ENCODE results near the gene IYD. TPM values are rescaled to one million over a fixed set of nuclear protein-coding genes. Genes with fewer than 3 reads are reported as not detected.

IYD gene
- total RNA-seq, 2 experiments from 2014 or later, result not detected

DNA sequence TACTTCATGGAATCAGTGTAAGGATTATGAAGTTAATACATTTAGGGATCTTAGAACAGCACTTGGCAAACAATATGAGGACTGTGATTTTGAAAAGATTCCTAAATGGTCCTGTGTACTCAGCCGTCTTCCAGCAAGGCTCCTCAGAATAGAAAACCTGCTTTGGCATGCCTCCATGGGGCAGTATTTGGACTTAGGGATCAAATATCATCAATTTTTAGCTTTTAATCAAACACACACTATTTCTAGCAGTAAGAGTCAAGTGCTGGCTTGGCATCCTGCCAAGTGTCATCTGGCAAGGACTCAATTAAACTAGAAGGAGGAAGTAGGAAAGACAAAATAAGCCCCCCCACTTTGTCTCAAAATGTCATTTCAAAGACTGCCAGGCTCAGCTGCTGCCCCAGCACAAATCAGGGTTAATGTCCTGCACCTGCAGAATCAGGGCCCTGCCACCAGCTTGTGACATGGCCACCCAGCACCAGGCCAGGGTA, 40.8 kb downstream of the IYD start:
- Mint-ChIP-seq H3K4me1 (ENCODE audit: low read depth) (no peaks in the 10 kb centered on the region), H3K36me3 (ENCODE audit: low read depth) (no peaks in the 10 kb centered on the region), H3K27me3 (ENCODE audit: low read depth) (peaks cover 36% of the 10 kb centered on the region), H3K9me3 (ENCODE audit: insufficient read depth) (no peaks in the 10 kb centered on the region), H3K27ac (no peak overlapping the region), H3K4me3 (no peak overlapping the region)
- ChIA-PET CTCF (interaction anchor here (1.3 to 3.4 kb wide), 3 partner anchors 8 to 408 kb away, joined by 6 to 10 read pairs (median 9); no protein-coding TSS in a partner anchor), POLR2A (no interaction called here)
- DNase-seq, result no peak
- ATAC-seq, result no peak

DNA sequence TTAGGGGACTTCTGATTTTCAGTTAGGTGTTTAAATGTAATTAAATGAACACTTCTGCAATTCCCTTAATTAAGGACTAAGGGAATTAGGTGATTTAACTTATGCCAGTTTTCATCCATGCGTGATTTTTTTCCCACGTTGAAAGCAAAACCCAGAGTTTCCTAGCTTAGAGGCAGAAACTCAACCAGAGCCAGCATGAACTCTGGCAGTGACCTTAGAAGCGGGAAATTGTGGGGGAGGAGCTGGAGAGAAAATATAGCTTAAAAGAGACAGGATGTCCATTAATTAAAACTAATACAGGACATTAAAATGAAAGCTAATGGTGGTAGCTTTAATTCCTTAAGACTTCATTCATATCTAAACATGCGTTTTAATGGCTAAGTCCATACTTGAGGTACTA, 41.6 kb downstream of the IYD start:
- H3K27ac Mint-ChIP-seq, result no peak overlapping the region
- CTCF ChIA-PET, result interaction anchor here (0.7 to 3.4 kb wide), 4 partner anchors 8 to 407 kb away, joined by 3 to 10 read pairs (median 8); no protein-coding TSS in a partner anchor
- H3K9me3 Mint-ChIP-seq (ENCODE audit: insufficient read depth), result no peaks in the 10 kb centered on the region
- no peak for DNase-seq
- ATAC-seq, result no peak
- no peaks in the 10 kb centered on the region for H3K36me3 Mint-ChIP-seq (ENCODE audit: low read depth)
- POLR2A ChIA-PET, result no interaction called here
- H3K4me1 Mint-ChIP-seq (ENCODE audit: low read depth), result no peaks in the 10 kb centered on the region
- H3K4me3 Mint-ChIP-seq, result no peak overlapping the region
- H3K27me3 Mint-ChIP-seq (ENCODE audit: low read depth), result peaks cover 41% of the 10 kb centered on the region

DNA sequence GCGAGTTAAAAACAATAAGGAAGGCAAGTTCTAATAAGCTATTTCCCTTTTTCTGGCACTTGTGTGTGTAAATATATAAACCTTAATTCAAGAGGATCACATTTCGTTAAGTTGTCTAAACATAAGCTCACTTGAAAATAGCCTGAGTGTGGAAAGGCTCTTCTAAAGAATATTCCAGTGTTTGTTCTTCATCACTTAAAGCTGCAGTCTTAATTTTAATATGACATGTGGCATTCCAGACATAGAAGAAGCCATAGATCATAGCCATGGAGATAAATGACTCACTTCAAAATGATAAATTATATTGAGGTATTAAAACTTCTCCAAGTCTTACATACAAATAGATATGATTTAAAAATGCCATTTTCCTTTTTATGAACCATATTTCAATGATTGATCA, 42.1 kb downstream of the IYD start:
- ChIA-PET POLR2A (no interaction called here), CTCF (interaction anchor here (0.7 to 3.4 kb wide), 4 partner anchors 15 to 407 kb away, joined by 3 to 10 read pairs (median 4); no protein-coding TSS in a partner anchor)
- no peaks in the 10 kb centered on the region for H3K9me3 Mint-ChIP-seq (ENCODE audit: insufficient read depth)
- peaks cover 45% of the 10 kb centered on the region for H3K27me3 Mint-ChIP-seq (ENCODE audit: low read depth)
- ATAC-seq, result no peak
- no peak for DNase-seq
- no peak overlapping the region for H3K4me3 Mint-ChIP-seq
- no peaks in the 10 kb centered on the region for H3K36me3 Mint-ChIP-seq (ENCODE audit: low read depth)
- H3K27ac Mint-ChIP-seq, result no peak overlapping the region
- H3K4me1 Mint-ChIP-seq (ENCODE audit: low read depth), result no peaks in the 10 kb centered on the region

DNA sequence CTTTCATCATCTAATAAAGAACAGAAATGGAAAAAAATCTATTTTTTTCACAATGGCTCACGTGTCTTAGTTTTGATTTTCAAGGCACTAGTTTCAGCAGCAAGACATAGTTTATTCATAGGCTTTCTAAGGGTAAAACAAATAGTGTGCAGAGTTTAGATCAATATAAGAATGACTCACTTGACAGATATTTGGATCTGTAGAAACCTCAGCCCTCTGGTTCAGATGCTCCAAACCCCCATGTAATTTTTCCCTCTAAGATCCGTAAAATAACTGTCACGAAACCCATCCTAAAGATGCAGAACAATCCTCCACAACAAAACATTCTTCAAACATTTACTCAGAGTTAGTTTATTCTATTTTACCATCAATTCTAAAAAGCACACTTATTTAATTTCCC, 43.4 kb downstream of the IYD start:
- H3K4me3 Mint-ChIP-seq, result no peak overlapping the region
- H3K36me3 Mint-ChIP-seq (ENCODE audit: low read depth), result no peaks in the 10 kb centered on the region
- no peak overlapping the region for H3K27ac Mint-ChIP-seq
- H3K4me1 Mint-ChIP-seq (ENCODE audit: low read depth), result peaks cover under 1% of the 10 kb centered on the region
- ATAC-seq (no peak), DNase-seq (no peak)
- ChIA-PET CTCF (no interaction called here), POLR2A (no interaction called here)
- peaks cover 44% of the 10 kb centered on the region for H3K27me3 Mint-ChIP-seq (ENCODE audit: low read depth)
- H3K9me3 Mint-ChIP-seq (ENCODE audit: insufficient read depth), result no peaks in the 10 kb centered on the region

DNA sequence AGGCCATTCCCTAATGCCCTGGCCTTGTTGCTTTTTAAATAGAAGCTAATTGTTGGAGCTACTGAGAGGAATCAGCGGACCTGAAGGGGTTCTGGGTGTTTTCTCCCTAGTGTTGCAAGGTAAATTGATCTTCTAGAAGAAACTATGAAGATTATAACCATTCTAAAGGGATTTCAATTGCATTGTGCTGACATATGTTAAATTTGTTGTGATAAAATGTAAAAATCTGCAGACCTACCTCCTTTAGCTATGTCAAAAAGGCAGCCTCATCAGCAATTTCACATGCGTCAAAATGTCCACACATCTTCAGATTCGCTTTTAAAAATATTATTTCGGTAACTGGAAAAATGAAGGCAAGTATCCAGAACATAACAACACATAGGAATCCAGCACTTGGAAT, 44.4 kb downstream of the IYD start:
- POLR2A ChIA-PET, result no interaction called here

DNA sequence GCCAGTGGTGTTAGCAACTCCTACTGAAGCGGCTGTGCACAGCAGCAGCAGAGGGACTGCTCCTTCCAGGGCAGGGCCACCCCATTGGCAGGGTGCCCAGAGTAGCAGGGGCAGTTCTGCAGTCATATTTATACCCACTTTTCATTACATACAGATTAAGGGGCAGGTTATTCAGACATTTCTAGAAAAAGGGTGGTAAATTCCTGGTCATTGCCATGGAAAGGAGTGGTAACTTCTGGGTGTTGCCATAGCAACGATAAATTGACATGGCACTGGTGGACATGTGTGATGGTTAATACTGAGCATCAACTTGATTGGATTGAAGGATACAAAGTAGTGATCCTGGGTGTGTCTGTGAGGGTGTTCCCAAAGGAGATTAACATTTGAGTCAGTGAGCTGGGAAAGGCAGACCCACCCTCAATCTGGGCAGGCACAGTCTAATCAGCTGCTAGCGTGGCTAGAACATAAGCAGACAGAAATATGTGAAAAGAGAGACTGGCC, 45.0 kb downstream of the IYD start:
- Mint-ChIP-seq H3K4me1 (ENCODE audit: low read depth) (peaks cover 17% of the 10 kb centered on the region), H3K9me3 (ENCODE audit: insufficient read depth) (no peaks in the 10 kb centered on the region), H3K4me3 (no peak overlapping the region), H3K36me3 (ENCODE audit: low read depth) (no peaks in the 10 kb centered on the region), H3K27ac (no peak overlapping the region), H3K27me3 (ENCODE audit: low read depth) (peaks cover 46% of the 10 kb centered on the region)
- POLR2A ChIA-PET, result no interaction called here
- CTCF ChIA-PET, result no interaction called here
- DNase-seq, result no peak
- no peak for ATAC-seq

More for the DNA sequence above, 44.4 kb downstream of the IYD start:
- CTCF ChIA-PET, result no interaction called here
- Mint-ChIP-seq H3K4me3 (no peak overlapping the region), H3K27me3 (ENCODE audit: low read depth) (peaks cover 46% of the 10 kb centered on the region), H3K9me3 (ENCODE audit: insufficient read depth) (no peaks in the 10 kb centered on the region), H3K27ac (no peak overlapping the region), H3K4me1 (ENCODE audit: low read depth) (peaks cover 10% of the 10 kb centered on the region), H3K36me3 (ENCODE audit: low read depth) (no peaks in the 10 kb centered on the region)
- ATAC-seq (no peak), DNase-seq (no peak)

DNA sequence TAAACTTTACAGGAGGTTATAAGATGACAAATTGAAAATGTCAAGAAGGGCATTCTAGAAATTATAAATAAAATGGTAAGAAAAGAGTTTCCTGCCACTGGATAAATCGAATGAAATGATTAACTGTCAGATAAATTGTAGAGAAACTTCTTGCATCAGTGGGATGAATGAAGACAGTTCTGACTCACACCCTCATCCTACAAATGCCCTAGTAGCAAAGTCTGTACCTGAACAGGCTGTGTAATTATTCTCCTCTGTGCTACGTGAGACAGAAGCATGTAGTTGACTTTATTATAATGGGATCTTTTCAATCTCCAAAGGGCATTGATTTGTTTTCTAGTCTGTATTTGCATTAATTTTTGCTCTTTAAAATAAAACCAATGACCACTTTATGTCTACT, 47.3 kb downstream of the IYD start:
- Mint-ChIP-seq H3K9me3 (ENCODE audit: insufficient read depth) (peaks cover 4% of the 10 kb centered on the region), H3K36me3 (ENCODE audit: low read depth) (no peaks in the 10 kb centered on the region), H3K27me3 (ENCODE audit: low read depth) (peaks cover 42% of the 10 kb centered on the region), H3K27ac (no peak overlapping the region), H3K4me1 (ENCODE audit: low read depth) (peaks cover 23% of the 10 kb centered on the region), H3K4me3 (no peak overlapping the region)
- DNase-seq (no peak), ATAC-seq (no peak)
- CTCF ChIA-PET, result interaction anchor here (1.2 to 4.8 kb wide), 3 partner anchors 20 to 399 kb away, joined by 3 to 137 read pairs (median 13); no protein-coding TSS in a partner anchor
- POLR2A ChIA-PET, result interaction anchor here (0.6 kb wide), 1 partner anchor 399 kb away, joined by 3 read pairs; no protein-coding TSS in a partner anchor

DNA sequence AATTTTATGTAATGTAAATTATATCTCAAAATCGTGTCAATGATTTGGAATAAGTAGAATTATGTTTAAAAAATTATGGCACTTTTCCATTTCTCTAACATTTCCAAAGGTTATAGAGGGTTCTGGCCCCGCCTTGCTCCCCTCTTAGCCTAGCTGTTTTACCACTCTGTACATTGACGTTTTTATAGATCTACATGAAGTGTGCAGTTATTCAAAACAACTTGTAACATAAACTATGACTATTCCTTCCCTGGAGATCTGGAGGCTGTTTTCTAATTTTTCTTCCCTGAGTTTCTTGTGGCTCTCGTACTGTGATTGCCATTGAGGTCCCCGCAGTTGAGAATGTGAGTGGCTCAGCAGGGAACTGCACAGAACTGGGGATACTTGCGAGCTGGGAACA, 48.4 kb downstream of the IYD start:
- Mint-ChIP-seq H3K4me3 (no peak overlapping the region), H3K27ac (no peak overlapping the region), H3K9me3 (ENCODE audit: insufficient read depth) (peaks cover 4% of the 10 kb centered on the region), H3K27me3 (ENCODE audit: low read depth) (peaks cover 34% of the 10 kb centered on the region), H3K4me1 (ENCODE audit: low read depth) (peaks cover 23% of the 10 kb centered on the region), H3K36me3 (ENCODE audit: low read depth) (no peaks in the 10 kb centered on the region)
- no peak for ATAC-seq
- no peak for DNase-seq
- CTCF ChIA-PET, result interaction anchor here (0.7 to 4.8 kb wide), 19 partner anchors 11 to 474 kb away, joined by 3 to 137 read pairs (median 7); partner anchors contain the start of gene PLEKHG1
- POLR2A ChIA-PET, result no interaction called here

DNA sequence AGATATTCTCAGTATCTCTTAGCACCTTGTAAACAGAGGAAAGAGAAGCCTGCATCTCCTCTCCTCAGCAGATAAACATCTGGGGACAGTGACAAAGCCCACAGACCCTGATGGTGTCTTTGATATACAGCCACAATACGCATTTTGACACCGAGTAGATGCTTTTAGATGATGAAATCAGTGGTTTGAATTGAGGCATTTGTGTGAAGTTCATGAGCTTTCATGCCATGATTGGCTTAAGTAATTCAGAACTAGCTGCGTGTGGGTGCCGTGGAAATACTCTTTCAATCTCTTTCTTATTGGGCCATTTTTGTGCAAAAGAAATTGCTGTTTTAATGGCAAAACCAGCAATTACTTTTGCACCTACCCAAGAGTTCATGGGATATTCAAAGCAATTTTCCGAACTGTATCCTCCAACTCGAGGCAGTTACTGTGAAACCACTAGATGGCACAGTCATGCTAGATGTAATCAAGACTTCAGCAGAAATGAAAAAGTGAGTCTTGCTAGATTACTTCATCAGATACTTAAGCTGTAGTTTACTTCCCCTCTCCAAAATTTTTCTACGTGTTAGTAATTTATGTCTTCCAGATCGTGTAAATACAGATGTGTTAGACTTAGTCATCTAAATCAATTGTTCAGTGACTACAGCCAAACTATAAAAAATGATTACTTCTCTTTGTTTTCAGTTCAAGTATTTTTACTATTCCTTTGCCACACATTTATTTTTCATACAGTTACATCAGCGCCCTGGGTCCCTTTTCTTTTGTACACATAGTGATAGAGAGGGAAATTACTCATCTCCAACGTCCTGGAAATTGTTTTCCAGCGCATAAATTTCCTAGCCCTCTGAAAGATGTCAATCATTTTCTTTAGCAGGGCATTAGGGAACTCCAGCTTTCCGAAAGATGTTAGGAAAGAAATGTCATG, 49.4 kb downstream of the IYD start:
- Mint-ChIP-seq H3K4me3 (peak overlapping the region; percentile 57), H3K27ac (peak overlapping the region; percentile 64), H3K4me1 (ENCODE audit: low read depth) (peaks cover 23% of the 10 kb centered on the region), H3K9me3 (ENCODE audit: insufficient read depth) (peaks cover 4% of the 10 kb centered on the region), H3K27me3 (ENCODE audit: low read depth) (peaks cover 26% of the 10 kb centered on the region), H3K36me3 (ENCODE audit: low read depth) (no peaks in the 10 kb centered on the region)
- CTCF ChIA-PET, result interaction anchor here (0.6 to 4.8 kb wide), 56 partner anchors 8 to 1517 kb away, joined by 3 to 137 read pairs (median 4); partner anchors contain the start of gene PLEKHG1
- POLR2A ChIA-PET, result no interaction called here
- DNase-seq (peak; percentile 54), ATAC-seq (peak; percentile 78)

DNA sequence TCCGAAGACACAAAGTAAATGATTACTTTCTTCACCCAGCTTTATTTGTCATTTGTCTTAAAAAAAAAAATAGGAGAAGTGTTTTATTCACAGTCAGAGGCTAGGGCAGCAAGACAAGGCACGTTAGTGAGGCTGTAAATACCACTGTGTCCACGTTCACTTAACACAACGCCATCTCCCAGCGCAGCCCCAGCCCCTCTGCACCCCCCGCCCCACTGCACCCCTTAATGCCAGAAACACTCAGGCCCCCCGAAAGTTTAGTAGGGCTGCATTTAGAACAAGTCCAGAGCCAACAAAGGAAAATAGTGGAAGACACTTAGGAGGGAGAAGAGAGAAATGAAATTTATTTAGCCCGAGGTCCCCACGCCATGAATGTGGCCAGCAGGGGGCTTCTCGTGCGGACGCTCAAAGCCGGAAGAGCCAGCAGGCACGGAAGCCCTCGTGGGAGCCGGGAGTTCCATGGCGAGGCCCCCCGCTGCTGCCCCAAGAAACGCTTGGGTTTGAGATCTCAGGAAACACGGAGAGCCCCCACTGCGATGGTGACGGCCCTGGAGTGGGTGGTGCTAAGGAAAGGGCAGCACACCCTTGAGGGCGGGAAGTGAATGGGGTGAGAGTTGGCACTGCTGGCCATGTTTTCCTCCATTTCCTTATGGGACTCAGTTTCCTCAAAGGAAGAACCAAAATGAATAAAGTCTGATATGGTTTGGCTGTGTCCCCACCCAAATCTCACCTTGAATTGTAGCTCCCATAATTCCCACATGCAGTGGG, 50.2 kb downstream of the IYD start:
- peak overlapping the region; percentile 57 for H3K4me3 Mint-ChIP-seq
- H3K27me3 Mint-ChIP-seq (ENCODE audit: low read depth), result peaks cover 24% of the 10 kb centered on the region
- ChIA-PET POLR2A (no interaction called here), CTCF (interaction anchor here (0.6 to 4.8 kb wide), 48 partner anchors 8 to 1518 kb away, joined by 3 to 137 read pairs (median 4); partner anchors contain the start of gene PLEKHG1)
- H3K36me3 Mint-ChIP-seq (ENCODE audit: low read depth), result no peaks in the 10 kb centered on the region
- DNase-seq (peak; percentile 64), ATAC-seq (peak; percentile 71)
- H3K27ac Mint-ChIP-seq, result peak overlapping the region; percentile 57
- peaks cover 4% of the 10 kb centered on the region for H3K9me3 Mint-ChIP-seq (ENCODE audit: insufficient read depth)
- peaks cover 23% of the 10 kb centered on the region for H3K4me1 Mint-ChIP-seq (ENCODE audit: low read depth)

DNA sequence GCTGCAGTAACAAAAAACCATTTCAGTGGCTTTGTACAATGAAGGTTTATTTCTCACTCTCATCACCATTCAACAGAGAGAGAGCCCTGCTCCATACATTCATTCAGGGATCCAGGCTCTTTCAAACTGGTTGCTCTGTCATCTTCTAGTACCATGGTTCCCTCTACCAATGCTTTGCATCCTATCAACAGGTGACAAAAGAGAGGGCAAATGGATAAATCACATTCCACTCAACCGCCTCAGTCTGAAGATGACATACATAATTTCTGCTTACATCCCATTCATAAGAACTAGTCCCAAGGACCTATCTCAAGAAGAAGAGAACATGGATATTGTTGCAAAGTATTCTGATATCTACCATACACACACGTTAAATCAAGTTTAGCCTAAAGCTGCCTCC, 51.6 kb downstream of the IYD start:
- H3K4me1 Mint-ChIP-seq (ENCODE audit: low read depth), result peaks cover 23% of the 10 kb centered on the region
- CTCF ChIA-PET, result interaction anchor here (1.2 to 4.8 kb wide), 4 partner anchors 8 to 395 kb away, joined by 3 to 137 read pairs (median 12); no protein-coding TSS in a partner anchor
- H3K9me3 Mint-ChIP-seq (ENCODE audit: insufficient read depth), result peaks cover 4% of the 10 kb centered on the region
- DNase-seq, result no peak
- POLR2A ChIA-PET, result no interaction called here
- no peak for ATAC-seq
- H3K27ac Mint-ChIP-seq, result no peak overlapping the region
- H3K27me3 Mint-ChIP-seq (ENCODE audit: low read depth), result peaks cover 16% of the 10 kb centered on the region
- H3K36me3 Mint-ChIP-seq (ENCODE audit: low read depth), result no peaks in the 10 kb centered on the region
- no peak overlapping the region for H3K4me3 Mint-ChIP-seq
